ENCODE results near the gene ALAD. TPM values are rescaled to one million over a fixed set of nuclear protein-coding genes. Genes with fewer than 3 reads are reported as not detected.
"Not testable (repeated sequence)": the region's sequence is repeated elsewhere in the genome, so short reads cannot be mapped to it uniquely, and the experiment has no call there.

ALAD gene
- total and polyA plus RNA-seq, 2 donors from 2014 or later: 35.4 to 64.1 TPM

GRCh38 chr9:113444736-113445135 lies 43.7 kb upstream of the ALAD start:
- Histone ChIP-seq H3K27ac (ENCODE audit: low read depth in 2 of 2, low read length in 2 of 2) (no peak overlapping the region), H3K9ac (ENCODE audit: low read length in 3 of 3) (no peak overlapping the region), H3K4me1 (ENCODE audit: control insufficient read depth in 2 of 3, insufficient read depth in 2 of 3, low read depth in 1 of 3, low read length in 3 of 3) (no peaks in the 10 kb centered on the region), H3K27me3 (ENCODE audit: control insufficient read depth, insufficient read depth, low read length) (no peaks in the 10 kb centered on the region), H3K36me3 (ENCODE audit: control insufficient read depth in 2 of 3, insufficient read depth in 3 of 3, low read length in 3 of 3) (no peaks in the 10 kb centered on the region), H3K9me3 (ENCODE audit: control insufficient read depth in 2 of 3, insufficient read depth in 1 of 3, low read length in 3 of 3) (no peaks in the 10 kb centered on the region), H3K4me3 (ENCODE audit: low read length in 3 of 3) (no peak overlapping the region)
- intact Hi-C loops (cut with DNase I): no loop called here
- FAIRE-seq (no peak), DNase-seq (no peak)
- no peak for TF ChIP-seq CTCF (IDR thresholded peaks at IDR 0.05; ENCODE audit: borderline replicate concordance, extremely low read depth, insufficient read depth)

- intact Hi-C loops (cut with DNase I); H3K4me3 ChIP-seq (ENCODE audit: low read length in 3 of 3); H3K4me1 ChIP-seq (ENCODE audit: control insufficient read depth in 2 of 3, insufficient read depth in 2 of 3, low read depth in 1 of 3, low read length in 3 of 3); H3K36me3 ChIP-seq (ENCODE audit: control insufficient read depth in 2 of 3, insufficient read depth in 3 of 3, low read length in 3 of 3); H3K27me3 ChIP-seq (ENCODE audit: control insufficient read depth, insufficient read depth, low read length); DNase-seq; H3K9me3 ChIP-seq (ENCODE audit: control insufficient read depth in 2 of 3, insufficient read depth in 1 of 3, low read length in 3 of 3); H3K27ac ChIP-seq (ENCODE audit: low read depth in 2 of 2, low read length in 2 of 2); FAIRE-seq; H3K9ac ChIP-seq (ENCODE audit: low read length in 3 of 3): not testable (repeated sequence)
Observed at GRCh38 chr9:113437716-113438115, 36.6 kb upstream of the ALAD start.

GRCh38 chr9:113436728-113437515 lies 35.8 kb upstream of the ALAD start:
- Histone ChIP-seq H3K36me3 (ENCODE audit: control insufficient read depth in 2 of 3, insufficient read depth in 3 of 3, low read length in 3 of 3) (no peaks in the 10 kb centered on the region), H3K9me3 (ENCODE audit: control insufficient read depth in 2 of 3, insufficient read depth in 1 of 3, low read length in 3 of 3) (no peaks in the 10 kb centered on the region), H3K4me3 (ENCODE audit: low read length in 3 of 3) (no peak overlapping the region), H3K27ac (ENCODE audit: low read depth in 2 of 2, low read length in 2 of 2) (no peak overlapping the region), H3K9ac (ENCODE audit: low read length in 3 of 3) (no peak overlapping the region), H3K27me3 (ENCODE audit: control insufficient read depth, insufficient read depth, low read length) (no peaks in the 10 kb centered on the region), H3K4me1 (ENCODE audit: control insufficient read depth in 2 of 3, insufficient read depth in 2 of 3, low read depth in 1 of 3, low read length in 3 of 3) (no peaks in the 10 kb centered on the region)
- FAIRE-seq (no peak), DNase-seq (peak in 1 of 5 donors; percentile 12)
- intact Hi-C loops (cut with DNase I): no loop called here
- TF ChIP-seq CTCF (IDR thresholded peaks at IDR 0.05; ENCODE audit: borderline replicate concordance, extremely low read depth, insufficient read depth): no peak

- intact Hi-C loops (cut with DNase I): no loop called here
- no peak for FAIRE-seq
- H3K9ac ChIP-seq (ENCODE audit: low read length in 3 of 3): no peak overlapping the region
Observed at GRCh38 chr9:113431191-113431590, 30.1 kb upstream of the ALAD start.

More at GRCh38 chr9:113431191-113431590, 30.1 kb upstream of the ALAD start:
- TF ChIP-seq CTCF (IDR thresholded peaks at IDR 0.05; ENCODE audit: borderline replicate concordance, extremely low read depth, insufficient read depth): no peak
- no peaks in the 10 kb centered on the region for H3K27me3 ChIP-seq (ENCODE audit: control insufficient read depth, insufficient read depth, low read length)
- H3K27ac ChIP-seq (ENCODE audit: low read depth in 2 of 2, low read length in 2 of 2): no peak overlapping the region
- no peaks in the 10 kb centered on the region for H3K9me3 ChIP-seq (ENCODE audit: control insufficient read depth in 2 of 3, insufficient read depth in 1 of 3, low read length in 3 of 3)
- H3K4me1 ChIP-seq (ENCODE audit: control insufficient read depth in 2 of 3, insufficient read depth in 2 of 3, low read depth in 1 of 3, low read length in 3 of 3): no peaks in the 10 kb centered on the region
- H3K36me3 ChIP-seq (ENCODE audit: control insufficient read depth in 2 of 3, insufficient read depth in 3 of 3, low read length in 3 of 3): no peaks in the 10 kb centered on the region
- H3K4me3 ChIP-seq (ENCODE audit: low read length in 3 of 3): no peak overlapping the region
- DNase-seq: no peak
